Lung (tissue), 12 donors: ENCODE data around the gene EFCAB11. TPM values are rescaled to one million over a fixed set of nuclear protein-coding genes. Genes with fewer than 3 reads are reported as not detected.

Experiments used
- ATAC-seq: fragments of 200-7000 bp; cut with Tn5 transposase; one replicate; pipeline ENCODE4 v1.9.1; 2020; ENCODE audit warnings: moderate number of reproducible peaks; ENCODE audit not compliant: insufficient read depth, low FRiP score
- DNase-seq, 3 donors: peaks; one replicate each; pipeline ENCODE4 v3.0.0-alpha.2; 2013 to 2017
- H3K27ac ChIP-seq, 2 donors: one replicate each; pipeline ENCODE4 v1.5.1; 2013; ENCODE audit warnings: mild to moderate bottlenecking in 2 of 2, moderate library complexity in 2 of 2, control low read depth in 1 of 2, inconsistent platforms in 1 of 2, low read depth in 1 of 2, low read length in 1 of 2
- H3K27me3 ChIP-seq, 3 donors: one replicate each; pipeline ENCODE4 v1.5.1; 2013; ENCODE audit warnings: low read length in 2 of 3; ENCODE audit not compliant: control insufficient read depth in 3 of 3, insufficient read depth in 3 of 3
- H3K36me3 ChIP-seq, 4 donors: one replicate each; pipeline ENCODE4 v1.5.1; 2013; ENCODE audit warnings: low read length in 4 of 4, mild to moderate bottlenecking in 1 of 4, moderate library complexity in 1 of 4; ENCODE audit not compliant: control insufficient read depth in 4 of 4, insufficient read depth in 4 of 4
- H3K4me1 ChIP-seq, 5 donors: one replicate each; pipeline ENCODE4 v1.5.1; 2013; ENCODE audit warnings: low read length in 5 of 5, mild to moderate bottlenecking in 2 of 5, moderate library complexity in 1 of 5; ENCODE audit not compliant: control insufficient read depth in 5 of 5, insufficient read depth in 5 of 5
- H3K4me3 ChIP-seq: one replicate; pipeline ENCODE4 v1.5.1; 2013; ENCODE audit warnings: mild to moderate bottlenecking, control low read depth, moderate library complexity
- H3K9ac ChIP-seq, 2 donors: one replicate each; pipeline ENCODE4 v1.5.1; 2013; ENCODE audit warnings: low read length in 2 of 2, control low read depth in 1 of 2; ENCODE audit not compliant: insufficient read depth in 1 of 2
- H3K9me3 ChIP-seq, 4 donors: one replicate each; pipeline ENCODE4 v1.5.1; 2013; ENCODE audit warnings: low read length in 3 of 4, mild to moderate bottlenecking in 1 of 4, moderate library complexity in 1 of 4; ENCODE audit not compliant: control insufficient read depth in 4 of 4, insufficient read depth in 3 of 4
- CTCF ChIP-seq: IDR thresholded peaks from 2 replicates; pipeline ENCODE4 v1.5.1; 2012; ENCODE audit warnings: mild to moderate bottlenecking; ENCODE audit errors: control extremely low read depth, extremely low read depth
- WGBS, 2 donors: extraction: QIAGEN DNeasy Blood & Tissue Kit; methylation state at CpG; one replicate each; pipeline ENCODE4 v1.1.7; 2013; 5-methylcytosine and 5-hydroxymethylcytosine counted together
- polyA plus RNA-seq, 2 donors: library from polyadenylated mRNA; stranded (reverse); fragments of 200-250 nt; gene quantifications; one replicate each; pipeline ENCODE4 v1.2.1, GENCODE V29; 2013
- total RNA-seq, 2 donors: library from RNA; depleted of rRNA in 1 of 2; stranded (reverse); fragments of >200 nt in 1 of 2; gene quantifications; one replicate each; pipeline ENCODE4 v1.2.1, GENCODE V29; 2014 to 2021
- donor health status: control.
- donor health status: control.
- donor health status: Bipolar disorder and iron deficiency.
- donor health status: healthy.
- donor health status: DM: yes; HTN: yes; CAD: no.

The EFCAB11 gene
- total and polyA plus RNA-seq, 4 donors, result 2.9 to 13.0 (median 6.1) TPM

GRCh38 chr14:89958966-89959365 is 4.4 kb upstream of the EFCAB11 start:
- no peak overlapping the region for H3K27ac ChIP-seq
- WGBS, 2 donors, result 23 to 52% methylated on average over 1 of the region's 1 CpG
- no peak for ATAC-seq

GRCh38 chr14:89957791-89958190 is 3.3 kb upstream of the EFCAB11 start:
- 93 to 98% methylated on average over 8 of the region's 8 CpGs for WGBS, 2 donors
- peaks cover 0 to 30% (median 5%) of the 10 kb centered on the region in 5 donors for H3K4me1 ChIP-seq
- peaks cover 0 to 8% (median 1%) of the 10 kb centered on the region in 4 donors for H3K36me3 ChIP-seq
- H3K9me3 ChIP-seq, result no peaks in the 10 kb centered on the region
- DNase-seq (no peak), ATAC-seq (no peak)
- H3K27ac ChIP-seq, result no peak overlapping the region
- H3K4me3 ChIP-seq, result no peak overlapping the region
- TF ChIP-seq CTCF, result no peak
- H3K9ac ChIP-seq, result no peak overlapping the region
- H3K27me3 ChIP-seq, result no peaks in the 10 kb centered on the region

More at GRCh38 chr14:89958966-89959365, 4.4 kb upstream of the EFCAB11 start:
- TF ChIP-seq CTCF, result no peak
- Histone ChIP-seq H3K27me3 (no peaks in the 10 kb centered on the region), H3K4me3 (no peak overlapping the region), H3K36me3 (peaks cover 0 to 15% (median 2%) of the 10 kb centered on the region in 4 donors), H3K4me1 (peaks cover 0 to 24% (median 4%) of the 10 kb centered on the region in 5 donors), H3K9ac (no peak overlapping the region), H3K9me3 (no peaks in the 10 kb centered on the region)
- DNase-seq, result peak in 2 of 3 donors; percentile 3 to 13

- Histone ChIP-seq H3K9me3 (no peaks in the 10 kb centered on the region), H3K4me3 (no peak overlapping the region), H3K27ac (no peak overlapping the region), H3K9ac (no peak overlapping the region), H3K4me1 (peaks cover 0 to 30% (median 5%) of the 10 kb centered on the region in 5 donors), H3K36me3 (peaks cover 0 to 8% (median 1%) of the 10 kb centered on the region in 4 donors), H3K27me3 (no peaks in the 10 kb centered on the region)
- no peak for TF ChIP-seq CTCF
- DNase-seq (peak; percentile 58 to 79 (median 70)), ATAC-seq (no peak)
- 85 to 87% methylated on average over 1 of the region's 1 CpG for WGBS, 2 donors
These were observed 2.8 kb upstream of the EFCAB11 start for GRCh38 chr14:89957376-89957775.

- no peak for TF ChIP-seq CTCF
- WGBS, 2 donors, result 41 to 48% methylated on average over 15 of the region's 15 CpGs
- DNase-seq (no peak), ATAC-seq (no peak)
- H3K27me3 ChIP-seq, result no peaks in the 10 kb centered on the region
- H3K36me3 ChIP-seq, result peaks cover 0 to 8% (median 1%) of the 10 kb centered on the region in 4 donors
- peaks cover 0 to 30% (median 5%) of the 10 kb centered on the region in 5 donors for H3K4me1 ChIP-seq
- peak overlapping the region; percentile 90 to 92 for H3K27ac ChIP-seq
- no peak overlapping the region for H3K4me3 ChIP-seq
- H3K9ac ChIP-seq, result peak overlapping the region; percentile 84 to 85
- no peaks in the 10 kb centered on the region for H3K9me3 ChIP-seq
These were observed 2.1 kb upstream of the EFCAB11 start for GRCh38 chr14:89956661-89957009.
